GM12872 (cell line): ENCODE measurements around the gene TFIP11.

ENCODE experiments used
- CTCF ChIP-seq: IDR thresholded peaks from 3 replicates; pipeline ENCODE4 v1.5.1; 2011; ENCODE audit warnings: low read depth, mild to moderate bottlenecking, low read length, moderate library complexity; ENCODE audit not compliant: insufficient read depth

TFIP11 gene

GRCh38 chr22:26541167-26541819, 29.0 kb upstream of the TFIP11 start:
- TF ChIP-seq CTCF: no peak

- no peak for TF ChIP-seq CTCF
Measured at GRCh38 chr22:26540119-26540518, 27.8 kb upstream of the TFIP11 start.

GRCh38 chr22:26536762-26537134, 24.5 kb upstream of the TFIP11 start:
- no peak for TF ChIP-seq CTCF

GRCh38 chr22:26536056-26536761, 23.9 kb upstream of the TFIP11 start:
- TF ChIP-seq CTCF: no peak

- TF ChIP-seq CTCF: no peak
Measured at GRCh38 chr22:26535603-26535908, 23.3 kb upstream of the TFIP11 start.

GRCh38 chr22:26534874-26535602, 22.8 kb upstream of the TFIP11 start:
- TF ChIP-seq CTCF: no peak

GRCh38 chr22:26534171-26534855, 22.0 kb upstream of the TFIP11 start:
- TF ChIP-seq CTCF: no peak
